AG04450 (cell line): ENCODE measurements around the gene PRRC2C. TPM values are rescaled to one million over a fixed set of nuclear protein-coding genes. Genes with fewer than 3 reads are reported as not detected.
A peak's percentile ranks its signal among the peaks of the same experiment; 100 is the strongest.
"Not testable (repeated sequence)": the region's sequence is repeated elsewhere in the genome, so short reads cannot be mapped to it uniquely, and the experiment has no call there.

Experiments used
- CTCF ChIA-PET: fragments of 300-600, 350-600 bp; formaldehyde crosslinking; extraction: SDS; loops from one replicate; lab custom pipeline; 2022; ENCODE audit warnings: antibody characterized with exemption, inconsistent platforms; lab: Charles Lee
- POLR2A ChIA-PET: fragments of 350-600 bp; formaldehyde crosslinking; extraction: SDS; loops from one replicate; lab custom pipeline; 2021; ENCODE audit warnings: antibody characterized with exemption, inconsistent platforms; lab: Yijun Ruan, JAX
- DNase-seq: peaks from one replicate; pipeline ENCODE4 v3.0.0-alpha.2; 2011; ENCODE audit warnings: low read depth, low spot score
- H3K27ac ChIP-seq: one replicate; pipeline ENCODE4 v1.5.1; 2012; ENCODE audit warnings: low read depth, low read length, control low read depth
- H3K27me3 ChIP-seq: one replicate; pipeline ENCODE4 v1.6.0; 2012; ENCODE audit warnings: low read length; ENCODE audit not compliant: control insufficient read depth, insufficient read depth
- H3K4me3 ChIP-seq: 2 replicates; pipeline ENCODE4 v1.5.1; 2011; ENCODE audit warnings: mild to moderate bottlenecking, low read depth, low read length, control low read depth
- H3K9me3 ChIP-seq: 2 replicates; pipeline ENCODE4 v1.5.1; 2012; ENCODE audit warnings: low read length; ENCODE audit not compliant: control insufficient read depth, insufficient read depth
- polyA plus RNA-seq: library from polyadenylated mRNA; depleted of rRNA; stranded (reverse); fragments of >200 nt; gene quantifications from 2 replicates; pipeline ENCODE4 v1.2.3, GENCODE V29; 2011
- TF ChIP-seq, protein P1 (sequence below): IDR thresholded peaks from 2 replicates; pipeline ENCODE4 v1.5.1; 2011; ENCODE audit warnings: low read depth, low read length, control low read depth, inconsistent platforms

Gene PRRC2C
- polyA plus RNA-seq, 1 experiment, result 66.4 TPM

DNA sequence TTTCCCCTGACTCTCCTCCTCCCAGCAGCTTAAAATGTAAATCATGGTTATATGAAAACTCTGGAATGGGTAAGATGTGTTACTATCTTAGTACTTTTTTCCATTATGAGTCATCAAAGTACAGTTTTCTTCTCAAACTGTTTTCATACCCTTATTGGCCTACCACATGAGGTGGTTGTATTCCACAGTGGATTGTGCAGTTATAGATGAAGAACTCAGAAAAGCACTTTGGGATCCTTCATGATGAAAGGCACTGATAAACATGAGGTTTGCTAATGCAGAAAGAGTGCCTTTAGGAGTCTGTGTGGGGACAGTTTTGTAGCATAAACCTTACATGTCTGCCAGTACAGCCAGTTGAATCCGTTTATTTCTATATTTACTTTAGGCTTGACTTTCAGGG, 104.7 kb downstream of the PRRC2C start:
- CTCF ChIA-PET, result no interaction called here
- Histone ChIP-seq H3K4me3 (no peak overlapping the region), H3K27ac (peak overlapping the region; percentile 71), H3K27me3 (no peaks in the 10 kb centered on the region), H3K9me3 (no peaks in the 10 kb centered on the region)
- DNase-seq, result peak; percentile 24
- POLR2A ChIA-PET, result no interaction called here
- TF ChIP-seq, protein P1, sequence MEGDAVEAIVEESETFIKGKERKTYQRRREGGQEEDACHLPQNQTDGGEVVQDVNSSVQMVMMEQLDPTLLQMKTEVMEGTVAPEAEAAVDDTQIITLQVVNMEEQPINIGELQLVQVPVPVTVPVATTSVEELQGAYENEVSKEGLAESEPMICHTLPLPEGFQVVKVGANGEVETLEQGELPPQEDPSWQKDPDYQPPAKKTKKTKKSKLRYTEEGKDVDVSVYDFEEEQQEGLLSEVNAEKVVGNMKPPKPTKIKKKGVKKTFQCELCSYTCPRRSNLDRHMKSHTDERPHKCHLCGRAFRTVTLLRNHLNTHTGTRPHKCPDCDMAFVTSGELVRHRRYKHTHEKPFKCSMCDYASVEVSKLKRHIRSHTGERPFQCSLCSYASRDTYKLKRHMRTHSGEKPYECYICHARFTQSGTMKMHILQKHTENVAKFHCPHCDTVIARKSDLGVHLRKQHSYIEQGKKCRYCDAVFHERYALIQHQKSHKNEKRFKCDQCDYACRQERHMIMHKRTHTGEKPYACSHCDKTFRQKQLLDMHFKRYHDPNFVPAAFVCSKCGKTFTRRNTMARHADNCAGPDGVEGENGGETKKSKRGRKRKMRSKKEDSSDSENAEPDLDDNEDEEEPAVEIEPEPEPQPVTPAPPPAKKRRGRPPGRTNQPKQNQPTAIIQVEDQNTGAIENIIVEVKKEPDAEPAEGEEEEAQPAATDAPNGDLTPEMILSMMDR, result no peak

DNA sequence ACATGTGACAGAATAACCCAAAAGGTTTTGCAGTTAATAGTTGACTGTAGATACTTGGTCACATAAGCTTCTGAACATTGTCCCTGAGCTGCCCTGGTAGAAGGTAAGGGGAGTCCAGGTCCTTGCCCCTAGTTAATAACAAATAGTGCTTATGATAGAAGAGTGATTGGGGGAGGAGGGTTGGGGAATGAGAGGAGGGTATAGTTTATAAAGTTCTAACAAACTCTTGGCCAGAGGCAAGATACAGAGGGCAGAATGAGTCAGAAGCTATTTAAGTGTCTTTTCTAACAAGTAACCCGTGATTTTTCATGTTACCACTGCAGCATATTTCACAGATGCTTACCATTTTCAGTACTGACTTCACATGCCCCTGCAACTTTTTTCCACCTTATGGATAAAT, 110.0 kb downstream of the PRRC2C start:
- TF ChIP-seq, protein P1, result no peak
- Histone ChIP-seq H3K27ac (no peak overlapping the region), H3K4me3 (no peak overlapping the region), H3K9me3 (no peaks in the 10 kb centered on the region), H3K27me3 (no peaks in the 10 kb centered on the region)
- ChIA-PET CTCF (interaction anchor here (1.0 to 1.3 kb wide), 2 partner anchors 49 to 121 kb away, joined by 3 read pairs; no protein-coding TSS in a partner anchor), POLR2A (no interaction called here)
- no peak for DNase-seq

DNA sequence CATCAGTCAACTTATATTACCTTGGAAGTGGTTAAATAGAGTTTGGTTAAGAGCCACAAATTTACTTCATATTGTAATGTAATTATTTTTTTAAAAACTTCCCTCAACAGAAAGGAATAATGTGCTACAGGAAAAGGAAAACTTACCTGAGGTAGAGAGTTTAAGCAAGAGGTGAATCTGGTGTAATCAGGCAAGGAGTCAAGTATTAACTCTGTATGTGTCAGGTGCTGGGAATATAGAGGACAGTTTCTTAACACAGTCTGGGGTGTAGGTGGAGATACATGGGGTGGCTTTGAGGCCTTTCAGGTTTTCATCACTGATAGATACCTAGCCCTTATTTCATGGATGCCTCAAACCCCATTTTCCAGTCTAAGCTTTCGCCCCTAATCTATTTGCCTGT, 110.8 kb downstream of the PRRC2C start:
- no peaks in the 10 kb centered on the region for H3K27me3 ChIP-seq
- TF ChIP-seq, protein P1, result no peak
- CTCF ChIA-PET, result interaction anchor here (1.2 to 1.4 kb wide), 2 partner anchors 49 to 120 kb away, joined by 3 to 6 read pairs; no protein-coding TSS in a partner anchor
- no peak overlapping the region for H3K4me3 ChIP-seq
- H3K27ac ChIP-seq, result no peak overlapping the region
- no peak for DNase-seq
- no peaks in the 10 kb centered on the region for H3K9me3 ChIP-seq
- POLR2A ChIA-PET, result interaction anchor here (0.7 kb wide), 1 partner anchor 13 kb away, joined by 5 read pairs; no protein-coding TSS in a partner anchor

DNA sequence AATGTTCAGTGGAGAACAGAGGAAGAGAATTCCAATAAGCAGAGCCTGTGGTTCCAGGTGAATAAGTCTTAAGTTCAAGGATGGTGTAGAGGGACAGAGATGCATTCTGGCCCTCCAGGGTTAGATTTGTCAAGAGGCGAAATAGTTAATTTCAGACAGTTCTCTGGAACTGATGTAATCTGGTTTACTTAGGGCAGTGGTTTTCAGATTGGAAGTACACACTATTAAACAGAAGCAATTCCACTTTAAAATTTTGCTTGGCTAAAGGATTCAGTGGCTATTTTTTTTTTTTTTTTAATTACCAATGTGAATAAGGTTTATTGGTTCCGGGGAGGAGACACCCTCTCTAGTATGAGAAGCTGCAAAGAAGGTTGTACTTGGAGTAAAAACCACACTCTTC, 111.4 kb downstream of the PRRC2C start:
- Histone ChIP-seq H3K4me3 (no peak overlapping the region), H3K27ac (no peak overlapping the region), H3K9me3 (no peaks in the 10 kb centered on the region), H3K27me3 (no peaks in the 10 kb centered on the region)
- CTCF ChIA-PET, result interaction anchor here (0.7 to 1.4 kb wide), 3 partner anchors 25 to 119 kb away, joined by 3 to 6 read pairs (median 4); no protein-coding TSS in a partner anchor
- POLR2A ChIA-PET, result interaction anchor here (0.7 kb wide), 1 partner anchor 13 kb away, joined by 5 read pairs; no protein-coding TSS in a partner anchor
- DNase-seq, result no peak
- TF ChIP-seq, protein P1, result no peak

DNA sequence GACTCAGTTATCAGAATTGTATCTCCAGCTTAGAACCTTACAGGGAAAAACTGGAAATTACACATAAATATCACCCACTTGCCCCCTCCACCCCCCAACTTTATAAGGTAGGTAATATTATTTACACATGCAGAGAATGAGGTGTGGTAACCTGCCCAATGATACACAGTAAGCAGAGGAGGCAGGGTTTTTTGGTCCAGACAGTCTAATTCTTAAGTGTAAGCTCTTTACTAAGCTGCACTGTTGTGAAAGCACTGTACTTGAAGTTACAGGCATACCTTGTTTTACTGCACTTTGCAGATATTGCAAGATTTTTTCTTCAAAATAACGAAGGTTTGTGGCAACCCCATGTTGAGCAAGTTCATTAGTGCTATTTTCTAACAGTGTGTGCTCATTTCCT, 111.9 kb downstream of the PRRC2C start:
- ChIA-PET POLR2A (no interaction called here), CTCF (interaction anchor here (0.7 to 1.4 kb wide), 3 partner anchors 26 to 119 kb away, joined by 3 to 6 read pairs (median 4); no protein-coding TSS in a partner anchor)
- H3K27ac ChIP-seq, result no peak overlapping the region
- H3K4me3 ChIP-seq, result no peak overlapping the region
- H3K9me3 ChIP-seq, result no peaks in the 10 kb centered on the region
- DNase-seq, result no peak
- TF ChIP-seq, protein P1, result no peak
- H3K27me3 ChIP-seq, result no peaks in the 10 kb centered on the region

DNA sequence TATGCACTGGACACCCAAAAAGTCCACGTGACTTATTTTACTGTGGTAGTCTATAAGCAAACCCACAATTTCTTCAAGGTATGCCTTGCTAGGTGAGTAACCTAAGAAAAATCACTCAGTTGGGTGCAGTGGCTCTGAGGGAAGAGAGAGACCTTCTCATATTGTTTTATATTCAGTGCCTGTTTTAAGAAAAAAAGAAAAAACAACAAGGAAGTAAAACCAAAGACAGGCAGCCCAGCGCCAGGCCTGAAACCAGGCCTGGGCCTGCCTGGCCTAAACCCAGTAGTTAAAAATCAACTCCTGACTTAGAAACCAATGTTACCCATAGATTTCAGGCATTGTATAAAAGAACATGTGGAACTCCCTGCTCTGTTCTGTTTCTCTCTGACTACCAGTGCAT, 115.0 kb downstream of the PRRC2C start:
- CTCF ChIA-PET, POLR2A ChIA-PET, DNase-seq: not testable (repeated sequence)

More for the DNA sequence above, 115.0 kb downstream of the PRRC2C start:
- not testable (repeated sequence) for H3K27ac ChIP-seq, H3K9me3 ChIP-seq, H3K4me3 ChIP-seq, H3K27me3 ChIP-seq
